Measurements from ENCODE around the gene TPCN1. TPM values are rescaled to one million over a fixed set of nuclear protein-coding genes. Genes with fewer than 3 reads are reported as not detected.

The TPCN1 gene
- total and polyA plus RNA-seq, 3 experiments from 2014 or later = 10.1 to 24.1 (median 21.3) TPM

DNA sequence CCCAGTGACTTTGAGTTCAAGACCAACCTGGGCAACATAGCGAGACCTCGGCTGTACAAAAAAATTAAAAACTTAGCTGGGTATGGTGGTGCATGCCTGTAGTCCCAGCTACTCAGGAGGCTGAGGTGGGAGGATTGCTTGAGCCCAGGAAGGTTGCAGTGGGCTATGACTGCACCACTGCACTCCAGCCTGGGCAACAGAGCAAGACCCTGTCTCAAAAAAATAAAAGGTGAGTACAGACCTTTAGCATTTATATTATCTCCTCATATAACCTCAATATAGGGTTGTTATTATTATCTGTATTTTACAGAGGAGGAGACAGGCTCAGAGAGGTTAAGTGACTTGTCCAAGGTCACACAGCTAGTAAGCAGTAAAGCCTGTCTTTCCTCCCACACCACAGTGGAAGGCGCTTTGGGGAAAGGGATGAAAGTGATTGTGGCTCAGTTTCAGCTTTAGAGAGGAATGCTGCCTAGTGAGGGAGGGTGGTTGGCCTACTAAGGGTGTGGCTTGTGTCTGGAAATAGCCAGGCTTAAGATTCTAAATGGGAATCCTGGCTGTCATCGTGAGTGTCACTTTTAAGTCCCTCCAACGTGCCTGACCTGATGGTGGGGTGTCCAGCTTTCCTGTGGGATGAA, 7.2 kb downstream of the TPCN1 start:
- H3K4me1 ChIP-seq (ENCODE audit: insufficient read depth, low read length) = peaks cover 57% of the 10 kb centered on the region
- no peak for DNase-seq
- Mint-ChIP-seq H3K27me3 (peaks cover 0 to 4% of the 10 kb centered on the region in 2 donors), H3K4me3 (no peak overlapping the region), H3K36me3 (peaks cover 7 to 58% (median 8%) of the 10 kb centered on the region in 3 donors), H3K27ac (peak overlapping the region in 2 of 8 donors; percentile 26 to 57), H3K9me3 (no peaks in the 10 kb centered on the region), H3K4me1 (peaks cover 13 to 40% (median 36%) of the 10 kb centered on the region in 3 donors)
- H3K4me3 ChIP-seq (ENCODE audit: low read length) = no peak overlapping the region
- peaks cover 15% of the 10 kb centered on the region for H3K36me3 ChIP-seq (ENCODE audit: insufficient read depth, low read length)
- H3K27ac ChIP-seq (ENCODE audit: low read depth, low read length) = no peak overlapping the region
- H3K27me3 ChIP-seq (ENCODE audit: insufficient read depth, low read length, poor library complexity, severe bottlenecking) = no peaks in the 10 kb centered on the region
- POLR2A ChIA-PET = no interaction called here
- CTCF ChIA-PET = interaction anchor here (0.5 kb wide), 1 partner anchor 782 kb away, joined by 3 read pairs; no protein-coding TSS in a partner anchor
- no peaks in the 10 kb centered on the region for H3K9me3 ChIP-seq (ENCODE audit: low read length)

- CTCF ChIA-PET = no interaction called here
- Mint-ChIP-seq H3K9me3 (no peaks in the 10 kb centered on the region), H3K36me3 (peaks cover 7 to 69% (median 8%) of the 10 kb centered on the region in 3 donors), H3K4me1 (peaks cover 13 to 39% (median 35%) of the 10 kb centered on the region in 3 donors), H3K27me3 (peaks cover 0 to 4% of the 10 kb centered on the region in 2 donors), H3K27ac (peak overlapping the region in 3 of 8 donors; percentile 10 to 33 (median 10)), H3K4me3 (no peak overlapping the region)
- Histone ChIP-seq H3K4me1 (ENCODE audit: insufficient read depth, low read length) (peaks cover 58% of the 10 kb centered on the region), H3K4me3 (ENCODE audit: low read length) (no peak overlapping the region), H3K27me3 (ENCODE audit: insufficient read depth, low read length, poor library complexity, severe bottlenecking) (no peaks in the 10 kb centered on the region), H3K27ac (ENCODE audit: low read depth, low read length) (no peak overlapping the region), H3K36me3 (ENCODE audit: insufficient read depth, low read length) (peaks cover 15% of the 10 kb centered on the region), H3K9me3 (ENCODE audit: low read length) (no peaks in the 10 kb centered on the region)
- no peak for DNase-seq
- POLR2A ChIA-PET = interaction anchor here (0.7 kb wide), 1 partner anchor 129 kb away, joined by 7 read pairs; no protein-coding TSS in a partner anchor
Observed at GRCh38 chr12:113230315-113231234, 9.3 kb downstream of the TPCN1 start.

- Histone ChIP-seq H3K4me1 (ENCODE audit: insufficient read depth, low read length) (peaks cover 61% of the 10 kb centered on the region), H3K4me3 (ENCODE audit: low read length) (no peak overlapping the region), H3K27me3 (ENCODE audit: insufficient read depth, low read length, poor library complexity, severe bottlenecking) (no peaks in the 10 kb centered on the region), H3K9me3 (ENCODE audit: low read length) (no peaks in the 10 kb centered on the region), H3K36me3 (ENCODE audit: insufficient read depth, low read length) (peaks cover 15% of the 10 kb centered on the region), H3K27ac (ENCODE audit: low read depth, low read length) (no peak overlapping the region)
- Mint-ChIP-seq H3K4me1 (peaks cover 14 to 39% (median 35%) of the 10 kb centered on the region in 3 donors), H3K27ac (no peak overlapping the region), H3K27me3 (peaks cover 0 to 4% of the 10 kb centered on the region in 2 donors), H3K4me3 (peak overlapping the region in 1 of 7 donors; percentile 36), H3K9me3 (no peaks in the 10 kb centered on the region), H3K36me3 (peaks cover 7 to 76% (median 8%) of the 10 kb centered on the region in 3 donors)
- no peak for DNase-seq
- ChIA-PET POLR2A (no interaction called here), CTCF (interaction anchor here (1.4 kb wide), 1 partner anchor 93 kb away, joined by 3 read pairs; no protein-coding TSS in a partner anchor)
Observed at GRCh38 chr12:113231235-113232088, 10.2 kb downstream of the TPCN1 start.

DNA sequence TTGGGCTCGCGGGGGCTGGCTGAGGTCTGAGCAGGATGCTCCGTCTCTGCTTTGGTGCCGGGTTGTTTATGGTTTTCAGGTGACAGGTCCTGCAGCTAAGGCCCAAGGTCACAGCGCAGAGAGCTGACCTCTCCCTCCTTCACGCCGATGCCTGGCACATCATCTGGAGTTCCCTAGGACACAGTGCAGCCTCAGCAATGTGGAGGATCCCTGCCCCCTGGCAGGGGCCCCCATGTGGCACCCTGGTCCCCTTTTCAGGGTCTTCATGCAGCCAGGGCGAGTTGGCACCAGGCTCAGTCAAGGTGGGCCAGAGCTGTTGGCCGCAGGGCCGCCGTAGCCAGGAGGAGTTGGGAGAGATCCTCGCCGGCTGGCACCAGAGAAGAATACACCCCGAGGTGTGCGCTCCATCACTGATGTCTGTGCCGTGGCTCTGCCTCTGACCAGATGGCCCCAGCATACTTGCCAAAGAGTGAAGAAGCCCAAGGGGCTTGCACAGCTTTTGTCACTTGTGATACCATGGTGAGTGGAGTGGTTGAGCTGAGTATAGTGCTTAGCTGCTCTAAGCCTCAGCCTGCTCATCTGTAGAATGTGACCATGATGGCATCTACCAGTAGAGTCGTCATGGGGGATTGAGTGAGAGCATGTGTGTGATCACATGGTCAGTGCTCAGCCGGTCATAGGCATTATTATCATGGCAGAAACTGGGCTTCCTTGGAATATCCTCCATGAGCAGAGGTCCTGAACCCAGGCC, 11.0 kb downstream of the TPCN1 start:
- H3K36me3 ChIP-seq (ENCODE audit: insufficient read depth, low read length) = peaks cover 12% of the 10 kb centered on the region
- peak overlapping the region; percentile 36 for H3K4me3 ChIP-seq (ENCODE audit: low read length)
- Mint-ChIP-seq H3K36me3 (peaks cover 7 to 75% (median 8%) of the 10 kb centered on the region in 3 donors), H3K9me3 (no peaks in the 10 kb centered on the region), H3K27me3 (peaks cover 0 to 4% of the 10 kb centered on the region in 2 donors), H3K27ac (peak overlapping the region in 1 of 8 donors; percentile 15), H3K4me1 (peaks cover 14 to 39% (median 35%) of the 10 kb centered on the region in 3 donors), H3K4me3 (peak overlapping the region in 2 of 7 donors; percentile 40 to 87)
- H3K4me1 ChIP-seq (ENCODE audit: insufficient read depth, low read length) = peaks cover 62% of the 10 kb centered on the region
- no peaks in the 10 kb centered on the region for H3K9me3 ChIP-seq (ENCODE audit: low read length)
- CTCF ChIA-PET = interaction anchor here (0.9 to 1.4 kb wide), 3 partner anchors 20 to 193 kb away, joined by 3 read pairs; no protein-coding TSS in a partner anchor
- POLR2A ChIA-PET = no interaction called here
- no peak overlapping the region for H3K27ac ChIP-seq (ENCODE audit: low read depth, low read length)
- DNase-seq = no peak
- no peaks in the 10 kb centered on the region for H3K27me3 ChIP-seq (ENCODE audit: insufficient read depth, low read length, poor library complexity, severe bottlenecking)

DNA sequence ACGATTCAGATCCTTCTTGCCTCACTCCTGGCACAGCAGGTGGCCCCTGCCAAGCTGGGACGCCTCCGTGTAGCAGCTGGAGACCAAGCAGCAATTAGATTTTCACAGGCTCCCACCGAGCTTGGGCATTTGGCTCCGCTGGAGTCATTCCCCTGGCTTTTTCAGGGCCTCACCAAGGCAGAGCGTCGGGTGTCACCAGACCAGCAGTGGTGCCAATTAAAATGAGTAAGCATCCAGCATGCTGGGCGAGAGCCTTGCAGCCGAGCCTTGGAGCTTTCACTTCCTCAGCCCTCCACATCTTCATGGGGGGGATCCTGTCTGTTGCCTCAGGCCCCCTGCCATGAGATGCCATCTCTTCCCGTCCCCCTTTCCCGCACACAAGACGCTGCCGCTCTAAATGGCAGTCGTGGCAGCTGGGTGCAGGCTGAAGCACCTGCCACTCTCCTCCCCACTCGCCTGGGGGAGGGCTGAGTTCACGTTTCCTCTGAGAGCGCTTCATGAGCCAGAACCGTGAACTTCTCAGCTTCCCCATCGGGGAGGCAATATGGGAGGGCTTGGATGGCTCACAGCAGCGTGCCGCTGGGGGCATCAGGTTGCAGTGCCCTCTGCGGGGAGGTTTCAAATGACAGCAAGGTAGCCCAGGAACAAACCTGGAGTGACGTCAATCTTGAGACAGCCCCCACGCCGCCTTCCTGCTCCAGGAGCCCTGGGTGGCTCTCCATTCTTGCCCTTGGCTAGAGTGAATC, 11.7 kb downstream of the TPCN1 start:
- Histone ChIP-seq H3K9me3 (ENCODE audit: low read length) (no peaks in the 10 kb centered on the region), H3K27me3 (ENCODE audit: insufficient read depth, low read length, poor library complexity, severe bottlenecking) (no peaks in the 10 kb centered on the region), H3K36me3 (ENCODE audit: insufficient read depth, low read length) (peaks cover 9% of the 10 kb centered on the region), H3K4me3 (ENCODE audit: low read length) (peak overlapping the region; percentile 41), H3K27ac (ENCODE audit: low read depth, low read length) (no peak overlapping the region), H3K4me1 (ENCODE audit: insufficient read depth, low read length) (peaks cover 62% of the 10 kb centered on the region)
- POLR2A ChIA-PET = no interaction called here
- H3K4me3 Mint-ChIP-seq = peak overlapping the region; percentile 25 to 87 (median 76)
- no peaks in the 10 kb centered on the region for H3K9me3 Mint-ChIP-seq
- DNase-seq = peak; percentile 43 to 82 (median 68)
- peaks cover 7 to 72% (median 8%) of the 10 kb centered on the region in 3 donors for H3K36me3 Mint-ChIP-seq
- H3K27me3 Mint-ChIP-seq = peaks cover 0 to 4% of the 10 kb centered on the region in 2 donors
- peaks cover 14 to 39% (median 35%) of the 10 kb centered on the region in 3 donors for H3K4me1 Mint-ChIP-seq
- peak overlapping the region in 7 of 8 donors; percentile 68 to 93 (median 85) for H3K27ac Mint-ChIP-seq
- CTCF ChIA-PET = interaction anchor here (0.5 to 1.4 kb wide), 5 partner anchors 10 to 192 kb away, joined by 3 read pairs; no protein-coding TSS in a partner anchor

GRCh38 chr12:113233967-113234366, 12.7 kb downstream of the TPCN1 start:
- Histone ChIP-seq H3K27me3 (ENCODE audit: insufficient read depth, low read length, poor library complexity, severe bottlenecking) (no peaks in the 10 kb centered on the region), H3K4me1 (ENCODE audit: insufficient read depth, low read length) (peaks cover 52% of the 10 kb centered on the region), H3K4me3 (ENCODE audit: low read length) (no peak overlapping the region), H3K27ac (ENCODE audit: low read depth, low read length) (no peak overlapping the region), H3K9me3 (ENCODE audit: low read length) (no peaks in the 10 kb centered on the region), H3K36me3 (ENCODE audit: insufficient read depth, low read length) (peaks cover 9% of the 10 kb centered on the region)
- Mint-ChIP-seq H3K27ac (peak overlapping the region in 3 of 8 donors; percentile 36 to 38 (median 37)), H3K4me1 (peaks cover 14 to 35% (median 35%) of the 10 kb centered on the region in 3 donors), H3K9me3 (no peaks in the 10 kb centered on the region), H3K4me3 (no peak overlapping the region), H3K36me3 (peaks cover 6 to 68% (median 7%) of the 10 kb centered on the region in 3 donors), H3K27me3 (peaks cover 0 to 2% of the 10 kb centered on the region in 2 donors)
- DNase-seq = no peak
- ChIA-PET CTCF (no interaction called here), POLR2A (no interaction called here)

Measured in CD8-positive, alpha-beta memory T cell (primary cell).